Measurements from ENCODE around the gene DOCK9.

DNA sequence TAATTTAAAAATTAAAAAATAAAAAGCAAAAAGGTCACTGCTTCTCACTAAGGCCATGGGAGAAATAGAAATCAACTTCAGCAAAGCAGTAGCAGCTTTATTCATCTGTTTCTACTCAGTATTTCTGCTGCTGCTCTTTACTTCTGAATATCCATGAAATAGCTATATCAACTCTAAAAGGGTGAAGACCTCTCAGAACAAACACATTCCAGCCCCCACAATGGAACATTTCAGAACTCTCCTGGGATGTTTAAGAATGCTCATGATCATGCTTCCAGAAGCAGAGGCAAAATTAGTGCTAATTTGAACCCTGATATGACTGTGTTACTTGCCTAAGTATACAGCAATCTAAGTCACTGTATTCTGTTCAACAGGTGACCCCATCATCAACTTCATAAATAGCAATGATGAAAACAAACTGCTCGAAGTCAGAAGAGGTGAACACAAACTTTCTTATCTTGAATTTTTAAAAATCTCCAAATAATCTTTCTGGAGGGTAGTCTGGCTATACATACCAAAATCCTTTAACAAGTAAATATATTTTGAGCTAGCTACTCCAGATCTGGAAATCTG lies 29.6 kb upstream of the DOCK9 start:
- no peak for TF ChIP-seq EZH2 (IDR thresholded peaks at IDR 0.05; ENCODE audit: low read length, missing control alignments)
- TF ChIP-seq, protein P1, sequence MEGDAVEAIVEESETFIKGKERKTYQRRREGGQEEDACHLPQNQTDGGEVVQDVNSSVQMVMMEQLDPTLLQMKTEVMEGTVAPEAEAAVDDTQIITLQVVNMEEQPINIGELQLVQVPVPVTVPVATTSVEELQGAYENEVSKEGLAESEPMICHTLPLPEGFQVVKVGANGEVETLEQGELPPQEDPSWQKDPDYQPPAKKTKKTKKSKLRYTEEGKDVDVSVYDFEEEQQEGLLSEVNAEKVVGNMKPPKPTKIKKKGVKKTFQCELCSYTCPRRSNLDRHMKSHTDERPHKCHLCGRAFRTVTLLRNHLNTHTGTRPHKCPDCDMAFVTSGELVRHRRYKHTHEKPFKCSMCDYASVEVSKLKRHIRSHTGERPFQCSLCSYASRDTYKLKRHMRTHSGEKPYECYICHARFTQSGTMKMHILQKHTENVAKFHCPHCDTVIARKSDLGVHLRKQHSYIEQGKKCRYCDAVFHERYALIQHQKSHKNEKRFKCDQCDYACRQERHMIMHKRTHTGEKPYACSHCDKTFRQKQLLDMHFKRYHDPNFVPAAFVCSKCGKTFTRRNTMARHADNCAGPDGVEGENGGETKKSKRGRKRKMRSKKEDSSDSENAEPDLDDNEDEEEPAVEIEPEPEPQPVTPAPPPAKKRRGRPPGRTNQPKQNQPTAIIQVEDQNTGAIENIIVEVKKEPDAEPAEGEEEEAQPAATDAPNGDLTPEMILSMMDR (conservative IDR thresholded peaks at IDR 0.05 in 1 of 2, IDR thresholded peaks at IDR 0.05 in 1 of 2; ENCODE audit: low read depth in 1 of 2, low read length in 2 of 2): no peak
